ENCODE data around the gene CCDC90B. TPM values are rescaled to one million over a fixed set of nuclear protein-coding genes. Genes with fewer than 3 reads are reported as not detected.

The CCDC90B gene
- total RNA-seq, 4 donors from 2014 or later, result 31.0 to 56.5 (median 40.1) TPM

DNA sequence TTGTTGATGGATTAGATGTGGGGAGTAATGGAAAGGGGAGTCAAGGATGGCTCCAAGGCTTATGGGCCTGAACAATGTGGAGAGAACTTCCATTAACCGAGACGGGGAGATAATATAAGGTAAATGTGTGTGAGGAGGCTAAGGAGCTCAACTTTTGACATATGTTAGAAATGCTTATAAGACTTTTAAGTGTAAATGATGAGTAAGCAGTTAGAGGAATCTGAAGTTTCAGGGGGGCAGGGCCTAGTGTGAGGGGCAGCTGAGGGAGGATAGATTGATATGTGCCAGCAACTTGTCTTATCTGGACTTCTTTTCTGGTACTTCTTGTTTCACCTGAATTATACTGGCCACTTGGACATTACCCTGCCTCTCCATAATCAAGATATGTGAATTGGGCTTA lies 62.7 kb downstream of the CCDC90B start:
- Histone ChIP-seq H3K27ac (no peak overlapping the region), H3K36me3 (peaks cover 0 to 8% (median 0%) of the 10 kb centered on the region in 3 donors), H3K4me1 (no peaks in the 10 kb centered on the region), H3K9me3 (no peaks in the 10 kb centered on the region), H3K27me3 (no peaks in the 10 kb centered on the region), H3K4me3 (no peak overlapping the region)
- no peak for DNase-seq (ENCODE audit: low spot score in 2 of 2)
- TF ChIP-seq, protein P1, sequence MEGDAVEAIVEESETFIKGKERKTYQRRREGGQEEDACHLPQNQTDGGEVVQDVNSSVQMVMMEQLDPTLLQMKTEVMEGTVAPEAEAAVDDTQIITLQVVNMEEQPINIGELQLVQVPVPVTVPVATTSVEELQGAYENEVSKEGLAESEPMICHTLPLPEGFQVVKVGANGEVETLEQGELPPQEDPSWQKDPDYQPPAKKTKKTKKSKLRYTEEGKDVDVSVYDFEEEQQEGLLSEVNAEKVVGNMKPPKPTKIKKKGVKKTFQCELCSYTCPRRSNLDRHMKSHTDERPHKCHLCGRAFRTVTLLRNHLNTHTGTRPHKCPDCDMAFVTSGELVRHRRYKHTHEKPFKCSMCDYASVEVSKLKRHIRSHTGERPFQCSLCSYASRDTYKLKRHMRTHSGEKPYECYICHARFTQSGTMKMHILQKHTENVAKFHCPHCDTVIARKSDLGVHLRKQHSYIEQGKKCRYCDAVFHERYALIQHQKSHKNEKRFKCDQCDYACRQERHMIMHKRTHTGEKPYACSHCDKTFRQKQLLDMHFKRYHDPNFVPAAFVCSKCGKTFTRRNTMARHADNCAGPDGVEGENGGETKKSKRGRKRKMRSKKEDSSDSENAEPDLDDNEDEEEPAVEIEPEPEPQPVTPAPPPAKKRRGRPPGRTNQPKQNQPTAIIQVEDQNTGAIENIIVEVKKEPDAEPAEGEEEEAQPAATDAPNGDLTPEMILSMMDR (IDR thresholded peaks at IDR 0.05), result no peak
- TF ChIP-seq POLR2A (IDR thresholded peaks at IDR 0.05) (no peak), EP300 (IDR thresholded peaks at IDR 0.05) (no peak)
- 94 to 96% methylated on average over 2 of the region's 2 CpGs for WGBS, 2 donors

DNA sequence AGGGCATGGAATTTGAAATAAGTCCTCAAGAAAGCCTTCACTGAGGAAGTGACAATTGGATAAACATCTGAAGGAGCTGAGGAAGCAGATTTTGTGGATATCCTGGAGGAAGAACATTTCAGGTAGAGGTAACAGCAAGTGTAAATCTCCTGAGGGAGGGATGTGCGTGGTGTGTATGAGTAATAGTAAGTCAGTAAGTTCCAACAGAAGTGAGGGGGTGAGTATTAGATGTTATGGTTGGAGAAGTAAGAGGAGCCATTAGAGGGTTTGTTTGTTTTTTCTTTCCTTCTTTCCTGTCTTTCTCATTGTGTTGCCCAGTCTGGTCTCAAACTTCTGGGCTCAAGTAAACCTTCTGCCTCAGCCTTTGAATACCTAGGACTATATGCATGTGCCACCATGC lies 63.7 kb downstream of the CCDC90B start:
- Histone ChIP-seq H3K27ac (no peak overlapping the region), H3K9me3 (no peaks in the 10 kb centered on the region), H3K4me3 (no peak overlapping the region), H3K27me3 (no peaks in the 10 kb centered on the region), H3K36me3 (peaks cover 0 to 8% (median 0%) of the 10 kb centered on the region in 3 donors), H3K4me1 (no peaks in the 10 kb centered on the region)
- no peak for TF ChIP-seq POLR2A (IDR thresholded peaks at IDR 0.05)
- TF ChIP-seq, protein P1 (IDR thresholded peaks at IDR 0.05), result no peak
- no peak for TF ChIP-seq EP300 (IDR thresholded peaks at IDR 0.05)
- DNase-seq (ENCODE audit: low spot score in 2 of 2), result no peak
- WGBS, 2 donors, result 96 to 97% methylated on average over 1 of the region's 1 CpG

DNA sequence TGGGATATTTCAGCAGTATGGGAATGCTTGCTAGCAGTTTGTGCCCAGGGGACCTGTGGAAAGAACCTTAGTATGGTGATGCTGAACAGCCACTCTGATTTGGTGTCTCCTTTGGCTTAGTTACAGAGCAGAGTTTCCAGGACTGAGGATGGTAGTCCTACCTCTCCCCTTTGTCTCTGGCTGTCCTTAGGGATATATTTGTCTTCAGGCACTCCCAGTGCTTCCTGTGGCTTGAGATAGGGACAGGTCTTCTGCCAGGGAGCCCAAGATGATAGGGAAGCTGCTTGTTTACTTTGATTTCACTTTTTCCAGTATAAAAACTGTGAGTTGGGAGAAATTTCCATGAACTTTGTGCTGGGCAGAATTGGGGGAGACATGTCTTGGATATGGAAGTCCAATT lies 64.5 kb downstream of the CCDC90B start:
- Histone ChIP-seq H3K27ac (no peak overlapping the region), H3K4me1 (no peaks in the 10 kb centered on the region), H3K27me3 (no peaks in the 10 kb centered on the region), H3K4me3 (no peak overlapping the region), H3K36me3 (peaks cover 0 to 9% (median 0%) of the 10 kb centered on the region in 3 donors), H3K9me3 (no peaks in the 10 kb centered on the region)
- DNase-seq (ENCODE audit: low spot score in 2 of 2), result no peak
- TF ChIP-seq EP300 (IDR thresholded peaks at IDR 0.05) (no peak), POLR2A (IDR thresholded peaks at IDR 0.05) (no peak)
- TF ChIP-seq, protein P1 (IDR thresholded peaks at IDR 0.05), result no peak

DNA sequence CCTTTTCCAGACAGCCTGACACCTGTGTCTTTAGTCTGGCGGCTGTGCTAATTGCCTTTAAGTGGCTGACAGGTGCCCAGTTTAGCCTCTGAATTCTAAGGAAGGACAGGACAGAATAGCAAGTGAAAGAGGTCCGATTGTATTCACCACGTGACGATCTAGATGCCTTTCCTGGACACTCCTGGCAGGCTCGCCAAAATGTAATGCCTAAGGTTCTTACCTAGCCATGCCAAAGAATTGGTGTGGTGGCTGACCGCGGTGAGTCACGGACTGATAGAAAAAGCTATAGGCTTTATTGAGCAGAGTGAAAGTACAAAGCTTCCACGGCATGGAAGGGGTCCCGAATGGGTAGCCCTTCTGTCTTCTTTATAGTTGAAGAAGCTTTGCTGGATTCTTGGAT lies 65.9 kb downstream of the CCDC90B start:
- no peak overlapping the region for H3K27ac ChIP-seq
- peaks cover 0 to 11% (median 0%) of the 10 kb centered on the region in 3 donors for H3K36me3 ChIP-seq
- no peaks in the 10 kb centered on the region for H3K4me1 ChIP-seq
- TF ChIP-seq, protein P1 (IDR thresholded peaks at IDR 0.05), result no peak
- TF ChIP-seq POLR2A (IDR thresholded peaks at IDR 0.05) (no peak), EP300 (IDR thresholded peaks at IDR 0.05) (no peak)
- no peaks in the 10 kb centered on the region for H3K9me3 ChIP-seq
- 87 to 88% methylated on average over 9 to 10 of the region's 10 CpGs for WGBS, 2 donors
- no peak for DNase-seq (ENCODE audit: low spot score in 2 of 2)
- no peaks in the 10 kb centered on the region for H3K27me3 ChIP-seq
- no peak overlapping the region for H3K4me3 ChIP-seq

DNA sequence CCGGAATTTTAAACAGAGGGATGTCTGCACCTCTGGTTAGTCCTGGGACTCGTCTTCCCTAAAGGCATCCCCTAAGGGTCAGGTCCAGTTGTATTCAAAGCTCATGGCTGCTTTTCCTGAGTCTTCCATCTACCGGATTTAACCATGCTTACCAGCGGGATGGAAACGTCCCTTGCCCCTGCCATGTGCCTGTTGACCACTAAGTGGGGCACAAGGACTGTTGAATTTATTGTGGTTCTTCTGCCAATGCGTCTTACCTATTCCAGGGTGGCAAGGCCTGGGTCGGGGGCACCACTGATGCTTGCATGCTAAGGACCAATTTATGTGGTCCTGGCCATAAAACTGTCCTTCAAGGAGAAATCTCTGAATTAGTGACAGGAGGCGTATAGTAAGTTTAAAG lies 67.1 kb downstream of the CCDC90B start:
- H3K4me3 ChIP-seq, result no peak overlapping the region
- H3K9me3 ChIP-seq, result no peaks in the 10 kb centered on the region
- no peak for DNase-seq (ENCODE audit: low spot score in 2 of 2)
- H3K27me3 ChIP-seq, result no peaks in the 10 kb centered on the region
- WGBS, 2 donors, result 66 to 70% methylated on average over 8 of the region's 8 CpGs
- no peaks in the 10 kb centered on the region for H3K4me1 ChIP-seq
- TF ChIP-seq POLR2A (IDR thresholded peaks at IDR 0.05) (no peak), EP300 (IDR thresholded peaks at IDR 0.05) (no peak)
- TF ChIP-seq, protein P1 (IDR thresholded peaks at IDR 0.05), result no peak
- no peak overlapping the region for H3K27ac ChIP-seq
- H3K36me3 ChIP-seq, result peaks cover 0 to 20% (median 0%) of the 10 kb centered on the region in 3 donors

Small RNA genes within 50 kb of the gene (small RNA-seq; reads per million reads assigned to genes)
- not detected for gene AP000873.5

Other genes with a start within 250 kb of the CCDC90B start
- 10 to 100 TPM; 19.8 to 50.4 (median 31.2) TPM for gene RAB30, start 214.5 kb downstream of the CCDC90B start, total RNA-seq
- 100 to 1,000 TPM in 3 of 4 donors, 10 to 100 TPM in 1; 88.5 to 145 (median 126) TPM for gene PCF11, start 129.2 kb downstream of the CCDC90B start, total RNA-seq
- gene ANKRD42, start 92.7 kb downstream of the CCDC90B start, total RNA-seq, result 10 to 100 TPM; 10.3 to 13.2 (median 13.1) TPM

All from tibial nerve (tissue), 4 donors.